Lower lobe of right lung (tissue), 2 donors: ENCODE data around the gene PPP2R2C. TPM values are rescaled to one million over a fixed set of nuclear protein-coding genes. Genes with fewer than 3 reads are reported as not detected.

ENCODE experiments used
- ATAC-seq, 2 donors: fragments of 200-7000 bp; cut with Tn5 transposase; one replicate each; pipeline ENCODE4 v1.9.1; 2020 to 2022; ENCODE audit warnings: mild to moderate bottlenecking in 2 of 2, moderate library complexity in 2 of 2
- DNase-seq: peaks from one replicate; pipeline ENCODE4 v3.0.0-alpha.2; 2020
- H3K27ac ChIP-seq: fragments of 200-600 bp; one replicate; pipeline ENCODE4 v1.8.0; 2022
- H3K27me3 ChIP-seq: fragments of 200-600 bp; one replicate; pipeline ENCODE4 v1.8.0; 2022; ENCODE audit warnings: low read depth
- H3K36me3 ChIP-seq: fragments of 200-600 bp; one replicate; pipeline ENCODE4 v1.8.0; 2022; ENCODE audit warnings: mild to moderate bottlenecking
- H3K4me1 ChIP-seq: fragments of 200-600 bp; one replicate; pipeline ENCODE4 v1.8.0; 2022
- H3K4me3 ChIP-seq: fragments of 200-600 bp; one replicate; pipeline ENCODE4 v1.8.0; 2022; ENCODE audit warnings: mild to moderate bottlenecking
- H3K9me3 ChIP-seq: fragments of 200-600 bp; one replicate; pipeline ENCODE4 v1.8.0; 2022
- intact Hi-C: fragments of 100-400 bp; cut with DNase I; formaldehyde crosslinking; loops from one replicate; pipeline ENCODE4 v1.11.0; 2022
- total RNA-seq: library from RNA; stranded (reverse); fragmentation: NEBNext Ultra II Directional; extraction: Animal tissue kit (Norgen Biotek cat#: 25700); gene quantifications from one replicate; pipeline ENCODE4 v1.2.1, GENCODE V29; 2021
- TF ChIP-seq, protein P1 (sequence below): fragments of 200-600 bp; IDR thresholded peaks from one replicate; pipeline ENCODE4 v1.8.0; 2022; ENCODE audit warnings: antibody characterized with exemption, mild to moderate bottlenecking
- donor health status: DM: no; HTN: yes; CAD: no; lungs with severe emphysema.

Gene PPP2R2C
- total RNA-seq, 1 donor from 2014 or later, result not detected

DNA sequence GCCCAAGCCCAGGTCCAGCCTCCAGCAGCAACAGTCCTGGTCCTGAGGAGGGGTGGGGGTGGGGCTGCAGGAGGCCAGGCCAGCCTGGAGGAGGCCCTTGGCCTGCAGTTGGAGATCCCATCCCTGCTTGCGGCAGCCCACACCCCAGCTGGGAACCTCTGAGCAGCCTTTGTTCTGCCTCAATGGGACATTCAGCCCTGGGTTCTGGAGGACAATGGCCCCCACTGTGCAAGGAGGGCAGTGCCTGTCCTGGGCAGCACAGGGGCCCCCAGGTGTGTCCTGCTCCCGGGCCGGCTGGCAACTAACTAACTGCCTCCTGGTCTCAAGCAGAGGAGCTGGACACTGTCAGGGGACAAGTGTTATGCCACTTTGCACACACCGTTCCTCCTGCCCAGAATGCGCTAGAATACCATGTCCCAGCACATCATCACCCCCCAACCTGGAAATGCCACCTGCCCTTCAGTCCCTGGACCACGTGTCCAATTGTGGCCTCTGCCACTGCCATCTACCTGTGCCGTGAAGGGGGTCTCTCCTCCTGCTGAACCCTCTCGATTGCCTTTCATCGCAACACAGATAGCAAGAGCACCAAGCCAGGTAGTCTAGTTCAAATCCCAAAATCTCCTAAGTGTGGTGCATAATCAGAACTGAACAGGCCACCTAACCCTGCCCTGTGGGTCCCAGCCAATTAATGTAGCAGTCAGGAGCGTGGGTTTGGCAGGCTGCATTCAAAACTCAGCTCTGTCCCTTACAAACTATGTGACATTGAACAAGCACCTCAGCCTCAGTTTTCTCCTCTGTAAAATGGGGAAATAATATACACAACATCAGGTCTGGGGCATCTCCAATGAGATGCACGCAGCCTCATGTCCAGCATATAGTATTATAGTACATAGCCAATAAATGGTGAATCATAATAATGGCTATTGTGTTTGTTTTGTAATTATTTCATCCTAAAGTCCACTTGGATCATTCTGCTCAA lies 8.8 kb downstream of the PPP2R2C start:
- ATAC-seq, result peak in 1 of 2 donors; percentile 36
- H3K4me1 ChIP-seq, result no peaks in the 10 kb centered on the region
- TF ChIP-seq, protein P1, sequence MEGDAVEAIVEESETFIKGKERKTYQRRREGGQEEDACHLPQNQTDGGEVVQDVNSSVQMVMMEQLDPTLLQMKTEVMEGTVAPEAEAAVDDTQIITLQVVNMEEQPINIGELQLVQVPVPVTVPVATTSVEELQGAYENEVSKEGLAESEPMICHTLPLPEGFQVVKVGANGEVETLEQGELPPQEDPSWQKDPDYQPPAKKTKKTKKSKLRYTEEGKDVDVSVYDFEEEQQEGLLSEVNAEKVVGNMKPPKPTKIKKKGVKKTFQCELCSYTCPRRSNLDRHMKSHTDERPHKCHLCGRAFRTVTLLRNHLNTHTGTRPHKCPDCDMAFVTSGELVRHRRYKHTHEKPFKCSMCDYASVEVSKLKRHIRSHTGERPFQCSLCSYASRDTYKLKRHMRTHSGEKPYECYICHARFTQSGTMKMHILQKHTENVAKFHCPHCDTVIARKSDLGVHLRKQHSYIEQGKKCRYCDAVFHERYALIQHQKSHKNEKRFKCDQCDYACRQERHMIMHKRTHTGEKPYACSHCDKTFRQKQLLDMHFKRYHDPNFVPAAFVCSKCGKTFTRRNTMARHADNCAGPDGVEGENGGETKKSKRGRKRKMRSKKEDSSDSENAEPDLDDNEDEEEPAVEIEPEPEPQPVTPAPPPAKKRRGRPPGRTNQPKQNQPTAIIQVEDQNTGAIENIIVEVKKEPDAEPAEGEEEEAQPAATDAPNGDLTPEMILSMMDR, result no peak
- H3K9me3 ChIP-seq, result no peaks in the 10 kb centered on the region
- intact Hi-C loops, result no loop called here
- H3K36me3 ChIP-seq, result no peaks in the 10 kb centered on the region
- peaks cover 29% of the 10 kb centered on the region for H3K27me3 ChIP-seq
- H3K4me3 ChIP-seq, result no peak overlapping the region
- no peak overlapping the region for H3K27ac ChIP-seq
- no peak for DNase-seq

DNA sequence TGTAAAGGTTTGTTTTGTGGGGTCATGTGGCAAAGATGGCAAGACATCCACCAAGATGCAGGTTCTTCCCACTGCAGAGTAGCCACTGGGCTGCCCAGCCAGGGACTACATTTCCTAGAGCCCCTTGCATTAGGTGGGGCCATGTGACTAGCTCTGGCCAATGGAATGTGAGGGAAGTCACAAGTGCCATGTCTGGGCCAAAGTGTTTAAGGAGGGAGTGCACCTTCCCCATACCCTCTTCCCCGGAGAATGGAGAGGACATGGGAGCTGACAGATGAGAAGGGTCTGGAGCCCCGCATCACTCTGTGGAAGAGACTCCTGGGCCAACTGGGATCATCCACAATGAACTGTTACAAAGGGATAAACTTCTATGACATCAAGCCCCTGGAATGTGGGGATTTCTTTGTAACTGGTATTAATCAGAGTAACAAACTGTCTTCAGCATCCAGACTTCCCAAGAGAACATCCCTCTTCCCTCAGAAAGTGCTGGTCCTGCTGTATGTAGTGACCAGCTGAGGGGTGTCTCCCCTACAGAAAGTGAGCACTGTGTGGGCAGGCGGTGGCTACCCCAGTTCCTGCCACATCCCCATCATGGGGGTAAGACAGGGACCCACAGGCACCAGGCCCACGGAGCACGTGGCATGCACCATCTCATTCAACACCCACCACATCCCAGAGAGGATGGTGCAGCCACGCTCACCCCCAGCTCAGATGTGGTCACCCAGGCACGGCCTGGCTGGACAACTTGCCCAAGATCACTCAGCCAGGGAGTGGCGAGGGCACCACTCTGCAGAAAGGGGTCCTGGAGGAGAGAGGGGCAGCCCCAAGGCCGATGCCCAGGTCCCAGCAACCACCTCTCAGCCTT lies 10.9 kb downstream of the PPP2R2C start:
- TF ChIP-seq, protein P1, result no peak
- Histone ChIP-seq H3K4me3 (no peak overlapping the region), H3K36me3 (no peaks in the 10 kb centered on the region), H3K27me3 (peaks cover 16% of the 10 kb centered on the region), H3K27ac (no peak overlapping the region), H3K9me3 (no peaks in the 10 kb centered on the region), H3K4me1 (no peaks in the 10 kb centered on the region)
- intact Hi-C loops, result no loop called here
- DNase-seq (no peak), ATAC-seq (peak in 1 of 2 donors; percentile 8)

DNA sequence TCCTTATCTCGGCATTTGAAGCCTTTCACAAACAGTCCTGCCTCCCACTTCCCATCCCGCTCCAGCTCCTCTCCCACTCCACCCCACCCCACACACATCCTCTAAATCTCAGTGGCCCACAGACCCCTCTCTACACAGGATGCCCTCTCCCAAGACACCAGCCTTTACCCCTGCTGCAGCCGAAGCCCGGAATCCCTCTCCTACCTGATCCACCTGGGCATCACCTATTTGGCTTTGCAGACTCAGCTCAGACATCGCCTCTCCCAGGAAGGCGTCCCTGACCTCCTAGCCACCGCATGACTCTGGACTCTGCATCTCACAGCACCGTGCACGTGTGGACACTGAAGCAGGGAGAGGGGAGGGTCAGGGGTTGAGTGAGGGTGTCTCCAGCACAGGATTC lies 11.5 kb downstream of the PPP2R2C start:
- H3K27me3 ChIP-seq, result peaks cover 15% of the 10 kb centered on the region
- H3K36me3 ChIP-seq, result no peaks in the 10 kb centered on the region
- TF ChIP-seq, protein P1, result no peak
- H3K27ac ChIP-seq, result no peak overlapping the region
- no peak for DNase-seq
- no peak for ATAC-seq
- intact Hi-C loops, result no loop called here
- H3K4me3 ChIP-seq, result no peak overlapping the region
- H3K4me1 ChIP-seq, result no peaks in the 10 kb centered on the region
- H3K9me3 ChIP-seq, result no peaks in the 10 kb centered on the region

DNA sequence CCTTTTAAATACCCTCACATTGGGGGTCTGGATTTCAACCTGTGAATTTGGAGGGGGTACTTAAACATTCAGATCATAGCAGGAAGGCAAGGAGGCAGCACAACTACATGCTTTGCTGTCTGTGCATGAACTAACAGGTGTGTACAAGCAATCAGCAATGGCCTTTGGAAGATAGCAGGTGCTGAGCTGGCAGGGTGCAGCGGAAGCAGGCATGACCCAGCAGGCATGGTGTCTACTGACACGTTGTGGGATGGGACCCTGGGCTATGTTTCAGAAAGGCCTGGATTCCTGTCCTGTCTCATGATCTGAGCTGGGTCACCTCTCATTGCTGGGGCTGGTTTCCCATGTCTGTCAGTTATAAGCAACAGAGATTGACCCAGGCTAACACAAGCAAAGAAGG lies 13.9 kb downstream of the PPP2R2C start:
- TF ChIP-seq, protein P1, result no peak
- ATAC-seq (no peak), DNase-seq (no peak)
- Histone ChIP-seq H3K27ac (no peak overlapping the region), H3K27me3 (peaks cover 16% of the 10 kb centered on the region), H3K36me3 (no peaks in the 10 kb centered on the region), H3K9me3 (no peaks in the 10 kb centered on the region), H3K4me1 (no peaks in the 10 kb centered on the region), H3K4me3 (no peak overlapping the region)
- intact Hi-C loops, result no loop called here

DNA sequence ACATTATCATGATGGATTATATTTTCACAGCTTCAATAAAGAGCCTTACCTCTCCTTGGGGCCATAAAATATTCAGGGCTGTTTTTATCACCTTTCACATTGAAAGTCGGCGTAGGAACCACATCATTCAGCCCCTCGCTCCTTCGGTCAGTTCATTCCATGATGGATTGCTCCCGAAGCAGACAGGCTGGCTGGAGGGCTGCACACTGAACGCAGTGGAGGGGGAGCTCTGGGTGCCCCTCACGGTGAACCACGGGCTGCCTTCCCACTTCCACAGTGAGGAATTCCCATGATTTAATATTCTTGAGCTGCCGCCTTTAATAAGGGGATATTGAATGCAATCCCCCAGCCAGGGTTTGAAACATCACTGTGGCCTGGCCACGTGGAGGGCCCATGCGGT lies 16.0 kb downstream of the PPP2R2C start:
- Histone ChIP-seq H3K4me3 (no peak overlapping the region), H3K9me3 (no peaks in the 10 kb centered on the region), H3K27me3 (peaks cover 13% of the 10 kb centered on the region), H3K27ac (no peak overlapping the region), H3K36me3 (no peaks in the 10 kb centered on the region), H3K4me1 (no peaks in the 10 kb centered on the region)
- DNase-seq, result no peak
- ATAC-seq, result no peak
- TF ChIP-seq, protein P1, result no peak
- intact Hi-C loops, result no loop called here
